ENCODE results near the gene AMH. TPM values are rescaled to one million over a fixed set of nuclear protein-coding genes. Genes with fewer than 3 reads are reported as not detected.

The AMH gene
- total RNA-seq, 3 donors from 2014 or later, result 2.5 to 3.9 TPM; not detected in 1

GRCh38 chr19:2243274-2244124 lies 5.6 kb upstream of the AMH start:
- TF ChIP-seq POLR2AphosphoS5 (IDR thresholded peaks at IDR 0.05), result no peak
- TF ChIP-seq POLR2A (IDR thresholded peaks at IDR 0.05), result no peak
- TF ChIP-seq CTCF (IDR thresholded peaks at IDR 0.05), result no peak
- intact Hi-C loops (cut with DNase I; ENCODE audit: low total_unique reads), result no loop called here
- peaks cover 27% of the 10 kb centered on the region for H3K36me3 ChIP-seq
- no peak overlapping the region for H3K4me3 ChIP-seq
- no peaks in the 10 kb centered on the region for H3K9me3 ChIP-seq
- no peak for DNase-seq (ENCODE audit: low spot score in 2 of 2)
- H3K27ac ChIP-seq, result no peak overlapping the region
- peaks cover 18 to 21% of the 10 kb centered on the region in 2 donors for H3K4me1 ChIP-seq
- H3K27me3 ChIP-seq, result no peaks in the 10 kb centered on the region

- no peaks in the 10 kb centered on the region for H3K9me3 ChIP-seq
- no peaks in the 10 kb centered on the region for H3K27me3 ChIP-seq
- peaks cover 18 to 21% of the 10 kb centered on the region in 2 donors for H3K4me1 ChIP-seq
- TF ChIP-seq CTCF (IDR thresholded peaks at IDR 0.05), result no peak
- intact Hi-C loops (cut with DNase I; ENCODE audit: low total_unique reads), result no loop called here
- H3K4me3 ChIP-seq, result no peak overlapping the region
- H3K27ac ChIP-seq, result no peak overlapping the region
- no peak for DNase-seq (ENCODE audit: low spot score in 2 of 2)
- H3K36me3 ChIP-seq, result peaks cover 27% of the 10 kb centered on the region
Observed at GRCh38 chr19:2244125-2244411, 5.1 kb upstream of the AMH start.

GRCh38 chr19:2244486-2244885 lies 4.6 kb upstream of the AMH start:
- peaks cover 18% of the 10 kb centered on the region in 2 donors for H3K4me1 ChIP-seq

GRCh38 chr19:2245273-2245672 lies 3.9 kb upstream of the AMH start:
- peaks cover 0 to 12% of the 10 kb centered on the region in 2 donors for H3K27me3 ChIP-seq
- H3K4me3 ChIP-seq, result no peak overlapping the region
- TF ChIP-seq POLR2A (IDR thresholded peaks at IDR 0.05) (no peak), CTCF (IDR thresholded peaks at IDR 0.05) (no peak), POLR2AphosphoS5 (IDR thresholded peaks at IDR 0.05) (no peak)
- peaks cover 11 to 18% of the 10 kb centered on the region in 2 donors for H3K4me1 ChIP-seq
- DNase-seq (ENCODE audit: low spot score in 2 of 2), result no peak
- peaks cover 27% of the 10 kb centered on the region for H3K36me3 ChIP-seq
- H3K27ac ChIP-seq, result no peak overlapping the region
- H3K9me3 ChIP-seq, result no peaks in the 10 kb centered on the region
- intact Hi-C loops (cut with DNase I; ENCODE audit: low total_unique reads), result loop anchor here (5.0 kb wide), 1 partner anchor 587 kb away; no protein-coding TSS in a partner anchor

More at GRCh38 chr19:2244486-2244885, 4.6 kb upstream of the AMH start:
- Histone ChIP-seq H3K36me3 (peaks cover 27% of the 10 kb centered on the region), H3K27me3 (peaks cover 0 to 4% of the 10 kb centered on the region in 2 donors), H3K4me3 (no peak overlapping the region), H3K27ac (no peak overlapping the region), H3K9me3 (no peaks in the 10 kb centered on the region)
- DNase-seq (ENCODE audit: low spot score in 2 of 2), result no peak
- intact Hi-C loops (cut with DNase I; ENCODE audit: low total_unique reads), result no loop called here
- TF ChIP-seq POLR2A (IDR thresholded peaks at IDR 0.05) (no peak), CTCF (IDR thresholded peaks at IDR 0.05) (no peak), POLR2AphosphoS5 (IDR thresholded peaks at IDR 0.05) (no peak)

GRCh38 chr19:2246014-2246620 lies 3.0 kb upstream of the AMH start:
- Histone ChIP-seq H3K27ac (no peak overlapping the region), H3K4me3 (no peak overlapping the region), H3K27me3 (peaks cover 0 to 20% of the 10 kb centered on the region in 2 donors), H3K36me3 (peaks cover 27% of the 10 kb centered on the region), H3K4me1 (peaks cover 8 to 17% of the 10 kb centered on the region in 2 donors), H3K9me3 (no peaks in the 10 kb centered on the region)
- intact Hi-C loops (cut with DNase I; ENCODE audit: low total_unique reads), result loop anchor here (5.0 kb wide), 1 partner anchor 586 kb away; no protein-coding TSS in a partner anchor
- no peak for DNase-seq (ENCODE audit: low spot score in 2 of 2)
- no peak for TF ChIP-seq POLR2AphosphoS5 (IDR thresholded peaks at IDR 0.05)
- no peak for TF ChIP-seq POLR2A (IDR thresholded peaks at IDR 0.05)
- TF ChIP-seq CTCF (IDR thresholded peaks at IDR 0.05), result no peak
